Middle frontal gyrus (tissue), 1 donor: Measurements from ENCODE around the gene COQ10A.
A peak's percentile ranks its signal among the peaks of the same experiment; 100 is the strongest.
"Not testable (repeated sequence)": the region's sequence is repeated elsewhere in the genome, so short reads cannot be mapped to it uniquely, and the experiment has no call there.

Source experiments
- DNase-seq: peaks from one replicate; pipeline ENCODE4 v3.0.0-alpha.2; 2015; ENCODE audit warnings: low spot score; ENCODE audit errors: extremely low spot score

The COQ10A gene

DNA sequence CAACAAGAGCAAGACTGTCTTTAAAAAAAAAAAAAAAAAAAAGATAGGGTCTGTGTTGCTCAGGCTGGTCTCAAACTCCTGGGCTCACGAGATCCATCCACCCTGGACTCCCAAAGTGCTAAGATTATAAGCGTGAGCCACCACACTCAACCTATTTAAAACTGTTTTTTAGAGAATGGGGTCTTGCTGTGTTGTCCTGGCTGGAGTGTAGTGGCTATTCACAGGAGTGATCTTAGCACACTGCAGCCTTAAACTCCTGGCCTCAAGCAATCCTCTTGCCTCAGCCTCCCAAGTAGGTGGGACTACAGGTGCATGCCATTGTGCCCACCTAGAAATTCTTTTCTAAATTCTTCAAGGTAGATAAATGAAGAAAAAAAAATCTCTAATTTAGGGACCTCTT, 7.6 kb downstream of the COQ10A start:
- DNase-seq = no peak

DNA sequence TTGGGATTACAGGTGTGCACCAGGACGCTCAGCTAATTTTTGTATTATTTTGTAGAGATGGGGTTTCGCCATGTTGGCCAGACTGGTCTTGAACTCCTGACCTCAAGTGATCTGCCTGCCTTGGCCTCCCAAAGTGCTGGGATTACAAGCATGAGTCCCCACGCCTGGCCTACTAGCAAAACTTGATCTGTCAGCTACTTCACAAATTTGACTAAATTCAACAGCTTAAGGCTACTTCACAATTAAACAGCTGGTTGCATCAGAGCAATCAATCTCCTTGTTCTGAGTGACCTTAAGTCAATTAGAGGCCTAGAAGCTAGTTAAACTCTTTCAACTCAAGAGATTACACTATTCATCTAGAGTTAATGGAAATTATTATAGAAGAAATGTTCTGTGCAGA, 12.2 kb downstream of the COQ10A start:
- no peak for DNase-seq

DNA sequence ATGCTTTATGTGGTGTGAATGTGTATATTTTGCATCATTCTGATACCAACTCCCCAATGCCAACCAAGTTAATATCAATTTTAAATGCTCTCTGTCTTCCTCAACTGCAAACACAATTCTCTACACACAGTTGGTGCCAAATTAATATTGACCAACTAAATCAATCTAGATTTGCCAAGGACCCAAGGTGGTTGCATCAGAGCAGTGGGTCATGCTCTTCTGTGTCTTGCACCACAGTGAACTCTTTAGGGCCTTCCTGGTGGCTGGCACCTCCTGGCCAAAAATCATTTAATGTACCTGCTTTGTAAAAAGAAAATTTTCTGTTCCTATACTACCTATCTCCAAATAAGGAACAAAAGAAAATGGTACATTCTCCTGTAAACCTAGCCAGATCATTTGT, 14.1 kb downstream of the COQ10A start:
- no peak for DNase-seq

DNA sequence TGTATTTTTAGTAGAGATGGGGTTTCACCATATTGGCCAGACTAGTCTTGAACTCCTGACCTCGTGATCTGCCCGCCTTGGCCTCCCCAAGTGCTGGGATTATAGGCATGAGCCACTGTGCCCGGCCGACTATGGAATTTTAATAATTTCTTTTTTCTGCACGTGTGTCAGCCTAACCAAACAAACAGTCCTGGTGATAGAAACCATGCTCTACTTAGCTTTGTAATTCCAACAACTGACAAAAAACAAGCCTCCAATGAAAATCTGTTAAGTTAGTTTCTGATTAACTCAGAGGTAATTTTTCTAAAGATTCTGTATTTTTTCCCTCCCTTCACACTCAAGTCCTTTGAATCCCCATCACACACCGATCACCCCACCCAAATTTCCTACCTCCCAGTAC, 15.3 kb downstream of the COQ10A start:
- no peak for DNase-seq

DNA sequence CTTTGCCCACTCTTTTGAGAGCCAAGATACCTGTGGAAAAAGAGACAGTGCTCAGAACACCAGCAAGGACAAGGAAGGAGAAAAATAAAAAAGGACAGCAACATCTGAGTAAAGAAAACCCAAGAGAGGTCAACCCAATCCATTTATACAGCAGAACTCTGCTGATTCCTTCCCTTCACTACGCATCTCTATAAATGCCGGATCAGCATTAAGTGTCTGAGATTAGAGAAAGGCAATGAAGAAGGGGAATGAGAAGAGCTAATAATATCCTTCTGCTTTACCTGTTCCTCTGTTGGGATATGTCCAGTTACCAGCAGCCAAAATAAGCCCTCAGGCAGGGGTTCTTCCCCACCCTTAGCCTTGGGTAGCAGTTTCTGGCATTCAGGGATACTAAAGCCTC, 15.8 kb downstream of the COQ10A start:
- no peak for DNase-seq

DNA sequence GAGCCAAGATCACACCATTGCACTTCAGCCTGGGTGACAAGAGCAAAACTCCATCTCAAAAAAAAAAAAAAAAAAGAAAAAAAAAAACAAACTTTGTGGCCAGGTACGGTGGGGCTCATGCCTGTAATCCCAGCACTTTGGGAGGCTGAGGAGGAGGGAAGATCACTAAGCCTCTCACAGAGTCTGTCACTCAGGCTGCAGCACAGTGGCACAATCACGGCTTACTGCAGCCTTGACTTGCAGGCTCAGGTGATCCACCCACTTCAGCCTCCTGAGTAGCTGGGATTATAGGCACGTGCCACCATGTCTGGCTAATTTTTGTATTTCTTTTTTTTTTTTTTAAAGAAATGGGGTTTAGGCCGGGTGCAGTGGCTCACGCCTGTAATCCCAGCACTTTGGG, 17.5 kb downstream of the COQ10A start:
- DNase-seq = not testable (repeated sequence)

DNA sequence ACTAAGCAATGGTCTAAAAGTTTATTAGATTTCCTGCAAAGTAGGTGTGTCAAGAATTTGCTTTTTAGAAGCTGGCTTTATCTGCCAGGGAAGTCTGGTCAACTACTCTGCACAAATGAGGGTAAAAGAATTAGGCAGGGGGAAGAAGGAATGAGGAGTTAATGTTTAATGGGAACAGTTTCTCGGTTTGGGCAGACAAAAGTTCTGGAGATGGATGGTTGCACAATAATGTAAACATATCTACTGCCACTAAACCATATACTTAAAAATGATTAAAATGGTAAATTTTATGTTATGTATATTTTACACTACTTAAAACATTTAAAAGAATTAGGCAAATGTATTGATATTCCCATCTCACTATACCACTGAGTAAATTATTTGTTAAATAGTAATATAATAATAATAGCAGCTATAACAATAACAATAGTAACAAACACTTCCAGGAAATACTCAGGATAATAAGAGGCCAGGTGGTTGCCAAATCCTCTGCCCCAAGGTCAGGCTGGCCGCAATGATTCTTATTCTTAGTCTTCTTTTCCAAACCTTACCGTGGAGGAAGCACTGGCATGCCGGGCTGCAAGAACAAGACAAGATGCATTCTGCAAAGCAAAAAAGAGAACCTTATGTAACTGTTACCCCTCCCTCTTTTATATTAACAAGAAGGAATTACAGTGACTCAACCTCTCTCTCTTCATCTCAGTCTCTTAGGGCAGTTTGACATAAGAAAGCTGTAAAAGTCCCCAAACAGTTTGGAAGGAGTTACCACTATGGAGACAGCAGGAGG, 19.5 kb downstream of the COQ10A start:
- DNase-seq = no peak

DNA sequence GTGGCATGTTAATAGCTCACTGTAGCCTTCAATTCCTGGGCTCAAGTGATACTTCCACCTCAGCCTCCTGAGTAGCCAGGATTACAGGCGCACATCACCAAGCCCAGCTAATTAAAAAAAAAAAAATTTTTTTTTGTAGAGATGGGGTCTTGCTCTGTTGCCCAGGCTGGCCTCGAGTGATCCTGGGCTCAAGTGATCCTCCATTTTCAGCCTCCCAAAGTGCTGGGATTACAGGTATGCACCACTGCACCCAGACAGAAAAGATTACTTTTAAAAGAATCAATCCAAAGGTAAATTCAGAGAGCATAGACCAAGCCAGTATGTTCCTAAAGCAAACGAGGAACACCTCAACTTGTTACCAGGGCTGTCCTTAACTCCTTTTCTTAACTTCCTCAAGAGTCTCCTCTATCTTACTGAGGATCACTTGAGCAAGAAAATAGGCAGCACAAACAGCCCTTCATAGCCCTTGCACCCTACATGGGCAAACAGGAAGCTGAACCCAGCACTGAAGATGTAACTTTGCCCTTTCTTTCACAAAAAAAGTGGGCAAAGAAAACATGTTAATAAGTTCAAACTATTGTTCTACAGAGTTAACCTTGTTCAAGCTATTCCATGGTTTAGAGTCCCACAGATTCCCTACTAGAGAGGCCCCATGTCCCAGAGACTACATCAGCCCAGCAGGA, 22.1 kb downstream of the COQ10A start:
- DNase-seq = no peak

DNA sequence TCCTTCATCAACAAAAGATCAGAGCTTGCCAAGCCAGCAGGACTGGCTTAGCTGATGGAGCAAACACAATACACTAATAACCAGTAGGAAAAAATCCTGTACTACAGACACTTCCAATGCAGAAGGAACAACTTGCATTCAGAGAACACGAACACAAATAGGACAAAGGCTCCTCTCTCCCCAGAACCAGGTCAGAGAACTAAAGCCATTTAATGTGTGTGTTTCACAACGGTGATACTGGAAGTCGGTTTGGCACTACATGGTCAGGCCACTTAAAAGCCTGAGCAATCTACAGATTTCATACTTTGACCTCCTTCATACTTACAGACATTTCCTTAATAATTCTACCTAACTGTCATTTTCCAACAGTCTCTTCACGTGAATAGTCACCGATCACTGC, 27.1 kb downstream of the COQ10A start:
- no peak for DNase-seq

DNA sequence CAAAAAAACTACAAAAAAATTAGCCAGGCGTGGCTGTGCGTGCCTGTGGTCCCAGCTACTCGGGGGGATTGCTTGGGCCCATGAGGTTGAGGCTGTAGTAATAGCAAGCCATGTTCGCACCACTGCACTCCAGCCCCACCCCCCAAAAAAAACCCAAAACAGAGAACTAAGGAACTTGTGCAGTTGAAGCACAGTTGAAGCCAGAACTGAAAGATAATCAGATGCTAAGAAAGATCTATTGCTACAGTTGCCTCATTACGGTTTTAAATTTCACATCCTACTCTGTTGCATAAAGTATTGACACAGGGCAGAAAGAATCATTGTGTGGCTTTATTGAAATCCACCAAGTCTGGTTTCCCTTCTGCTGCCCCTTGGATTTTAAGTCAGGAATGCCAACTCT, 29.6 kb downstream of the COQ10A start:
- DNase-seq = no peak

DNA sequence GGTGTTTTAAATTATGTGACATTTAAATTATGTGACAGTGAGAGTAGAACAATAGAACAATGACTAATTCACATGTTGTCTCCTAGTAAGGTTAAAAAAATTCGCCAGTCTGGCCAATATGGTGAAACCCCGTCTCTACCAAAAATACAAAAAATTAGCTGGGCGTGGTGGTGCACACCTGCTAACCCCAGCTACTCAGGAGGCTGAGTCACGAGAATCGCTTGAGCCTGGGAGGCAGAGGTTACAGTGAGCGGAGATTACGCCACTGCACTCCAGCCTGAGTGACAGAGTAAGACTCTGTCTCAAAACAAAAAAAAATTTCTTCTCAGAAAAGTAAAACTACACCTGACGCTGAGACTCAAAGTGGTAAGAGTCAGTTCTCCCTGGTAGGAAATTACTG, 30.7 kb downstream of the COQ10A start:
- no peak for DNase-seq

DNA sequence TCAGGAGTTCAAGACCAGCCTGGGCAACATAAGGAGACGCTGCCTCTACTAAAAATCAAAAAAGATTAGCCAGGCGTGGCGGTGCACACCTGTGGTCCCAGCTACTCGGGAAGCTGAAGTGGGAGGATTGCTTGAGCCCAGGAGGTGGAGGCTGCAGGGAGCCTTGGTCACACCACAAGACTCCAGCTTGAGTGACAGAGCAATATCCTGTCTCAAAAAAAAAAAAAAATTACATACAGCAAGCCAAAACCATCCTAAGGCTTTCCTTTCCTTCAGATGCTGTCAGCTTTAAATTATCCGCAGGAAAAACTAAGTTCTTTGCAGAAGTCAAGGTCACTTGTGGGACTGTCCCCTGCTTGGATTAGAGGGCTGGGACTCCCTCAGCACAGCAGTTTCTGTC, 32.1 kb downstream of the COQ10A start:
- DNase-seq = no peak

DNA sequence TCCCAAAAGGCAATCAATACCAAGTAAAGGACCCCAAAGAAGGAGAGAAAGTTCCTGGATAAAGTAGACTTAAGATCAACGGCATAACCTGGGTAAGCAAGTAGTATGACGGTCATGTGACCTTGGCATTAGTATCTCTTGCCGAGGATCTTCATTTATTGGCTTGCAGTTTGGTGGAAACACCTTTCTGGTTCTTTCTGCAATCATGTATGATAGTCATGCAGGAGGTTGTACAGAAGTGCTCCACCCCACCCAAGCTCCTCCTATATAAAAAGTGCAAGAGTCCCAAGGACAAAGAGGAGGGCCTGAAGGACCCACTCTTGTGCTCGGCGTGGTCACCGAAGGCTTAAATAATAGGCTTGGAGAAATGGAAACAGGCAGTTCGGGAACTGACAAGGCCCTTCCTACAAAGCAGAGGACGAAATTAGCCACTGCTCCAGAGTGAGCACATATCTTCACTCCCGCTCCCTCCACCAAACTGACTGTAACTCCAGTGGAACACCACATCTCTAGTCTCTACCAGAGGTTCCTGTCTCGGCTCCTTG, 32.6 kb downstream of the COQ10A start:
- no peak for DNase-seq

DNA sequence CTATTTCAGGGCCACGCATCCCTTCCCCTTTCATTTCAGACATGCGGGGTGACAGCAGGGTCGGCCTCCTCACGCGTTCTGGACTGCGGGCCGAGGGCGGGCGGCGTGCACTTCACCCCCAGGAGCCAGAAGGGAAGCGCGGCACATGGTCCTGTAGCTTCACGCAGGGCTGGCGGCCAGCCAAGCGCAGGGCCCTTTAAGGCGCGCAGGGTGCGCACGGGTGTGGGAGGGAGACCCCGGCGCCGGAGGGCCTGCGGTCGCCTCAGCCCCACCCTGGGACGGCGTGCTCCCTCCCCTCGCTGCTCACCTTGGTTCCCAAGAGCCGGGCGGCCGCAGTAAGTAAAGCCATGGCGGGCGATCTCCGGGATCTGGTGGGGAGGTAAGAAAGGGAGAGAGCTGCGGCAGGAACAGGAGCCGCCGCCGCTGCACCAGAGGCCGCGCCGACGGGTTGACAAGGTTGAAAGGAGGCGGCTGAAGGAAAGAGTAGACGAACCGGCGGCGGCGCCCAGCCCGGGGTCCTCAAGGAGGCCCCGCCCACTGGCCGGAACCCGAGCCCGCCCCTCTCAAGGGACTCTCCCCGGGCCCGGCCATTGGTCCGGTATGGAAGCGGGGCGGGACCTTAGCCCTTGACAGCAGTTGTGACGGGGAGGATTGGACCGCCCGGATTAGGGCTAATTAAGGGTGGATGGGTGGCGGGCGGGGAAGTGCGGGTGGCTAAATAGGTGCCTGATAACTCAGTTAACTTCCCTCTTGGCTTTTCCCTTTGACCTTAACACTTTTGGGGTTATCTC, 33.3 kb downstream of the COQ10A start, which contains the start of gene CS:
TSS of gene CS (minus strand) at position 478 of the 791 bp plus-strand sequence. CDS start at position 349, 129 bp downstream.
- DNase-seq = peak; percentile 97

DNA sequence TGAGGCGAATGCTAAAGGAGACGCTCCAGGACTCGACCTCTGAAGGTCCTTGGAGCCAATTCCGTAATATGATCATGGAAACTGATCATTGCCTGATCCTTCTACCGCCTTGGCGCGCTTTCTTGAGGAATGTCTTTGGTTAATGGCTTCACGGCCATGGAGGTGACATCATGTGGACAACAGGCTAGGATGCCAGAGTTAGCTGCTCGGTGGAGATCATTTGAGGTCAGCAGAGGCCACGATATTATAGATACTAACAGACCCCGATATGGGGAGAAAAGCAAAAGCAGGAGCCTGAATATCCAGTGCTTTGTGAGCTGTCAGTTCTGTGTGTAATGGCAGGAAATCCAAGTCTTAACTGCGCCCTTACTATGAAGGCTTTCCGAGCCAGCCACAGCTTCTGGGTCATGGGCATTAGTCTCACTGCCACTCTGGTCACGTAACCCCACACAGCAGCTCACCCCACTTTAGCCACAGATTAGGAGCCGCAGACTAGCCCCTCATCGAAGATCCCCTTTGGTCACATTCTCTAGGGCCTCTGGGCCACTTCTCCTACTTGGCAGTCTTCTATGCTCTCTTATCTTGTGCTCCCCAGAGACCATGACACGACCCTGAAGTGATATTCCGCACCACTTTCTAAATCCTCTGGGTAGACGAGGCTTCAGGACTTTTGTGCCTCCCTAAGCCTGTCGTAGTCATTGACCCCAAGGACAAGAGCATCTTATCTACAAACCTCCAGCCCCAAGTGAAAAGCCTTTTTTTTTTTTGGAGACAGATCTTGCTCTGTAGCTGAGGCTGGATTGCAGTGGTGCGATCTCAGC, 34.1 kb downstream of the COQ10A start:
- DNase-seq = no peak

DNA sequence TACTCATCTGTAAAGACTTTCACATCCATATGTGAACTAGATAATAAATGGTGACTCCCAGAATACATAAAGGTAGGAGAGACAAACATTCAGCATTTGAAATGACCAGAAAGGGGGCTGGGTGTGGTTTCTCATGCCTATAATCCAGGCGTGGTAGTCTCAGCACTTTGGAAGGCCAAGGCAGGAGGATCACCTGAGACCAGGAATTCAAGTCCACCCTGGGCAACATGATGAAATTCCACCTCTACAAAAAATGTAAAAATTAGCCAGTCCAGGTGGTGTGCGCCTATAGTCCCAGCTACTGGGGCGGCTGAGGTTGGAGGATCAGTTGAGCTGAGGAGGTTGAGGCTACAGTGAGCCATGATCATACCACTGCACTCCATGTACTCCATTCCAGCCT, 37.5 kb downstream of the COQ10A start:
- no peak for DNase-seq

DNA sequence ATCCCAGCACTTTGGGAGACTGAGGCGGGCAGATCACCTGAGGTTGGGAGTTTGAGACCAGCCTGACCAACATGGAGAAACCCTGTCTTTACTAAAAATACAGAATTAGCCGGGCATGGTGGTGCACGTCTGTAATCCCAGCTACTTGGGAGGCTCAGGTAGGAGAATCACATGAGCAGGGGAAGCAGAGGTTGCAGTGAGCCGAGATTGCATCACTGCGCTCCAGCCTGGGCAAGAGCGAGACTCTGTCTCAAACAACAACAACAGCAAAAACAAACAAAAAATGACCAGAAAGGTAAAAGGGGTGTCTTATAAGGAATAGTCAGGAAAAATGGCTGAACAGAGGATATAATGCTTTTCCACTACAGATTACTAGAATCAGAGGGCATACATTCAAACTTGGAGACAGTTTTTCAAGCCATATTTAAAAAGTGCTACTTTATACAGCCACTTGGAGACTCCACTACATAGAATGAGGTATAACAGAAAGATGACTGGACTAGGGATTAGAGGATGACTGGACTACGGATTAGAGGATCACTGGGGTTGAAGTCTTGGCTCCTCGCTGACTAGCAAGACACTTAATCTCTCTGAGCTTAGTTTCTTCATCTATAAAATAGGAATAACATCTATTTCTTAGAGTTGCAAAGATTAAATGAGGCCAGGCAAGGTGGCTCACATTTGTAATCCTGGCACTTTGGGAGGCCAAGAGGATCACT, 38.3 kb downstream of the COQ10A start:
- no peak for DNase-seq

DNA sequence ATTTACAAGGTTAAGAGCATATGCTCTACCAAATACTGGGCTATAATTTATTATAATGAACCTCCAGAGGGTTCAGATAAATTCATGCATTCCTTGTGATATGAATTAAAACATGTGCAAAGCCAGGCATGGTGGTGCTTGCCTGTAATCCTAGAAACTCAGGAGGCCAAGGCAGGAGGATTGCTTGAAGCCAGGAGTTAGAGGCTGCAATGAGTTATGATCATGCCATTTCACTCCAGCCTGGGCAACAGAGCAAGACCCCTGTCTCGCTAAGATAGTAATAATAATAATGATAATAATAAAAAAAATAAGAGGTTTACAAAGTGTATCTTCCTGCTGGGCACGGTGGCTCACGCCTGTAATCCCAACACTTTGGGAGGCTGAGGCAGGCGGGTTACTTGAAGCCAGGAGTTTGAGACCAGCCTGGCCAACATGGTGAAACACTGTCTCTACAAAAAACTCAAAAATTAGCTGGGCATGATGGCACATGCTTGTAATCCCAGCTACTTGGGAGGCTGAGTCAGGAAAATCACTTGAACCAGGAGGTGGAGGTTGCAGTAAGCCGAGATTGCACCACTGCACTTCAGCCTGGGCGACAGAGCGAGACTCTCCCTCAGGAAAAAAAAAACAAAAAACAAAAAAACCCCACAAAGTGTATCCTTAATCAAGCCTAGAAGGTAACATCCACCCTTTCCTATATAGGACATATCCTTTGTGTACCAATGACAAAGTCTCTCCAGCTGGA, 40.7 kb downstream of the COQ10A start:
- no peak for DNase-seq

DNA sequence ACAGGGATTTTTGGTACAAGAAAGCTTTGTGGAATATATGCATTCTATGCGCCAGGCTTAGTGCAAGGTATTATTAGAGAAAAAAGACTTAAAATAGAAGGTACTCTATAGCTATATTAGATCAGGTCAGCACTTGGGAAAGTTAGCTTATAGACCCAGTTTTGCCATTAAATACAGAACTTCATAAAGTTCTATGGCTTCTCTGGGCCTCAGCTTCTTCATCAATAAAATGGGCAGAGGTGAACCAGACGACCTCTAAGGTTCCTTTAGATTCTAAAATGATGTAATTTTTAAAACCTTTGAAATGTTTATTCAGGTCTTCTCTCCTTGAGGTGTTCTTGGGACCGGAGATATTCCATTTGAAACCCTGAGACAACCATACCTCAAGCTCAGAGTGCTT, 42.0 kb downstream of the COQ10A start:
- no peak for DNase-seq

DNA sequence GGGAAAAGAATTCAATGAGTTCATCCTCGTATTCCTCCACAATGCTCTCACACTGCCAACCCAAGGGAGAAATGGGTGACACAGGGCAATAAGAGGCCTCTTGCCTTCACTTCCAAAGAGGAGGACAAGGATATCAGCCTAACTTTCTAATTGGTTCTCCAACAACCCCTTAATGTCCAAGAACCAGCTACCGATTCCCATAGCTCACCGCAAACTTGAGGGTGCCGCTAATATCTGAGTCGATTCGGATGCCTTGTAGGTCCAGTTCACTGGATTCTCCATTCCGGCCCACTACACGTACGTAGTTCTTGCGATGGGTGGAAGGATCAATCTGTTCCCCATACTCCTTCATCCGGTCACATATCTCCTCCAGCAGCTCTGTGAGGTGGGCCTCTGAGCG, 44.3 kb downstream of the COQ10A start:
- DNase-seq = no peak
